Measurements from ENCODE around the gene MC5R.
"Not testable (repeated sequence)": the region's sequence is repeated elsewhere in the genome, so short reads cannot be mapped to it uniquely, and the experiment has no call there.

MC5R gene

GRCh38 chr18:13862898-13863297 lies 38.9 kb downstream of the MC5R start:
- not testable (repeated sequence) for DNase-seq

DNA sequence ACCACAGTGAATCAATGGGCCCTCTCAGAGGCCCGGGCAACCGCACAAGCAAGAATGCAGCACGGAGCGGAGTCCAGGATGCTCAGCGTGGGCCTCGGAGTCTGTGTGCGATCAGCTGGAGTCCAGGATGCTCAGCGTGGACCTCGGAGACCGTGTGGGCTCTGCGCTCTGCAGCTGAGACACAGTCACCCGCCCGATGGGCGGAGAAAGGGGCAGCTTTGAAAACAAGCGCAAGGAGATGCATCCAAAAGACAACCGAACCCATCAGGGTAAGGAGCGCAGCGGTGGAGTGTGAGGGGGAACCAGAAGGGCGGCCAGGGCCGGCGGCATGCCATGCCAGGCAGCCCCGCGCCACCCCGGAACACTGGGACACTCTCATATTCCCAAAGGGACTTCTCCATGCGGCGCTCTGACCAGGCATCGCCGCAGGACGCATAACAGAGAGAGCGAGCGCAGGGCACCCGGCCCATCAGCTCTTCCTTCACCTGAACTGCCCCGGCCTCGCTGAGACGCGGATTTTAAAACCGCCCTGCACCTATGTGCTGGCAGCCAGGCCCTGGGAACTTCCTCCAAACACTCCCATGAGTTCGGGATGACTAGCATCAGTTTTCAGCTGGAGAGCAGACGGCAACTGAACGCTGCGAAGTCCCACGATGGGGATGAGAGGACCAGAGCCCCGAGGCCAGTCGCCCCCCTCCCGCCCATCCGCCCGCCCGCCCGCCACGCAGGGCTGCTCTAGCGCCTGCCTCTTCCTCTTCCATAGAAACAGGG lies 44.7 kb downstream of the MC5R start:
- no peak for DNase-seq

- DNase-seq = no peak
Observed at GRCh38 chr18:13871701-13872100, 47.8 kb downstream of the MC5R start.

GRCh38 chr18:13872373-13872772 lies 48.4 kb downstream of the MC5R start:
- DNase-seq = no peak

DNA sequence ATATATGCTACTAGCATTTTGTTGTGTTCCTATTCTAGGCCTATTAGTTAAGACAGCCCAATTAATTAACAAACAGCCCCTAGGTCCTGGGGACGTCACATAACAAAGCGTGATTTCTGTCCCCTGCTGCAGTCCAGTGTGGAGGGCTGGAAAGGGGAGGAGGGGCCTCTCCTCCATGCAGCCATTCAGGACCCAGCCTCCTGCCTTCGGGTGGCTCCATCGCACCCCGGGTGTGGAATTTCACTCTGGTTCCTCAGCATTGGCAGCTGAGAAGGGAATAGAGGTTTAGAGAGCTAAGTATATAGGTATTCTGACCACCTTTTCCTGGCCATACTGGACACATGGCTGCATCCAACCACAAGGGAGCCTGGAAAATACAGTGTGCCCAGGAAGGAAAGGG lies 49.0 kb downstream of the MC5R start:
- DNase-seq = no peak

GRCh38 chr18:13874558-13874957 lies 50.6 kb downstream of the MC5R start:
- no peak for DNase-seq

Data from DMS79 (cell line).